ENCODE results near the gene FAAP100. TPM values are rescaled to one million over a fixed set of nuclear protein-coding genes. Genes with fewer than 3 reads are reported as not detected.

Gene FAAP100
- total and polyA plus RNA-seq, 3 experiments from 2014 or later, result 19.2 to 55.3 (median 52.5) TPM

- H3K4me1 ChIP-seq (ENCODE audit: insufficient read depth, low read length), result peaks cover 38% of the 10 kb centered on the region
- POLR2A ChIA-PET, result interaction anchor here (1.2 kb wide), 1 partner anchor 31 kb away, joined by 3 read pairs; no protein-coding TSS in a partner anchor
- Mint-ChIP-seq H3K4me3 (peak overlapping the region; percentile 86 to 97 (median 92)), H3K4me1 (peaks cover 26 to 54% (median 32%) of the 10 kb centered on the region in 3 donors), H3K36me3 (peaks cover 4 to 10% (median 6%) of the 10 kb centered on the region in 3 donors), H3K9me3 (no peaks in the 10 kb centered on the region), H3K27me3 (peaks cover 0 to 8% of the 10 kb centered on the region in 2 donors), H3K27ac (peak overlapping the region in 7 of 8 donors; percentile 53 to 96 (median 64))
- H3K36me3 ChIP-seq (ENCODE audit: insufficient read depth, low read length), result peaks cover 5% of the 10 kb centered on the region
- no peak overlapping the region for H3K27ac ChIP-seq (ENCODE audit: low read depth, low read length)
- H3K9me3 ChIP-seq (ENCODE audit: low read length), result no peaks in the 10 kb centered on the region
- DNase-seq, result no peak
- H3K4me3 ChIP-seq (ENCODE audit: low read length), result no peak overlapping the region
- no peaks in the 10 kb centered on the region for H3K27me3 ChIP-seq (ENCODE audit: insufficient read depth, low read length, poor library complexity, severe bottlenecking)
- CTCF ChIA-PET, result interaction anchor here (1.3 to 1.6 kb wide), 2 partner anchors 85 to 109 kb away, joined by 3 read pairs; no protein-coding TSS in a partner anchor
These were observed 35.7 kb downstream of the FAAP100 start for GRCh38 chr17:81516439-81516838.

DNA sequence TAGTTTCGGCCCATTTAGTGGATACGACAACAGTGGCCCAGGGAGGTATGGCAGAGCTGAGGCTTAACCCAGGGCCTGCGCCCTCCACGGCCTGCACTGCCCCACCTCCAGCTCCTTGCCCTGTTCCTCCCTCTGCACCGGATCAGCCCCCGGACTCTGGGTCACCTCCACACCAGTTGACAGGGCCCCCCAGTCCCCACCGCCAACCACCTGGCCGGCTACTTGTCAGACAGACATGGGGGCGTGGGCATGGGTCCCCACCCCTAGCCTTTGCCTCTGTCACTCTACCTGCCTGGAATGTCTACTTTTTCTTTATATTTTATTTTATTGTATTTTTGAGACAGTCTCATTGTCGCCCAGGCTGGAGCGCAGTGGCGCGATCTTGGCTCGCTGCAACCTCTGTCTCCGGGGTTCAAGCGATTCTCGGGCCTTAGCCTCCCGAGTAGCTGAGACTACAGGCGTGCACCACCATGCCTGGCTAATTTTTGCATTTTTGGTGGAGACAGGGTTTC lies 36.6 kb downstream of the FAAP100 start:
- peaks cover 13 to 19% (median 14%) of the 10 kb centered on the region in 3 donors for H3K36me3 Mint-ChIP-seq
- Histone ChIP-seq H3K4me3 (ENCODE audit: low read length) (peak overlapping the region; percentile 66), H3K36me3 (ENCODE audit: insufficient read depth, low read length) (peaks cover 13% of the 10 kb centered on the region), H3K4me1 (ENCODE audit: insufficient read depth, low read length) (peaks cover 40% of the 10 kb centered on the region), H3K27me3 (ENCODE audit: insufficient read depth, low read length, poor library complexity, severe bottlenecking) (no peaks in the 10 kb centered on the region), H3K27ac (ENCODE audit: low read depth, low read length) (peak overlapping the region; percentile 31), H3K9me3 (ENCODE audit: low read length) (no peaks in the 10 kb centered on the region)
- POLR2A ChIA-PET, result interaction anchor here (1.2 kb wide), 2 partner anchors 30 to 37 kb away, joined by 3 to 4 read pairs; partner anchors contain the start of gene FAAP100
- H3K4me1 Mint-ChIP-seq, result peaks cover 31 to 60% (median 37%) of the 10 kb centered on the region in 3 donors
- H3K9me3 Mint-ChIP-seq, result peaks cover 0 to 1% (median 0%) of the 10 kb centered on the region in 5 donors
- peak overlapping the region; percentile 89 to 96 (median 92) for H3K27ac Mint-ChIP-seq
- peak in 2 of 5 donors; percentile 26 to 57 for DNase-seq
- peaks cover 0 to 12% of the 10 kb centered on the region in 2 donors for H3K27me3 Mint-ChIP-seq
- CTCF ChIA-PET, result interaction anchor here (0.8 to 1.3 kb wide), 2 partner anchors 37 to 86 kb away, joined by 3 read pairs; partner anchors contain the start of gene FAAP100
- peak overlapping the region; percentile 86 to 97 (median 92) for H3K4me3 Mint-ChIP-seq

- H3K4me1 ChIP-seq (ENCODE audit: insufficient read depth, low read length), result peaks cover 39% of the 10 kb centered on the region
- POLR2A ChIA-PET, result interaction anchor here (1.2 to 1.3 kb wide), 3 partner anchors 30 to 292 kb away, joined by 3 to 4 read pairs (median 3); partner anchors contain the start of genes CEP131 and FAAP100
- DNase-seq, result peak; percentile 60 to 79 (median 62)
These were observed 37.2 kb downstream of the FAAP100 start for GRCh38 chr17:81514739-81515529.

DNA sequence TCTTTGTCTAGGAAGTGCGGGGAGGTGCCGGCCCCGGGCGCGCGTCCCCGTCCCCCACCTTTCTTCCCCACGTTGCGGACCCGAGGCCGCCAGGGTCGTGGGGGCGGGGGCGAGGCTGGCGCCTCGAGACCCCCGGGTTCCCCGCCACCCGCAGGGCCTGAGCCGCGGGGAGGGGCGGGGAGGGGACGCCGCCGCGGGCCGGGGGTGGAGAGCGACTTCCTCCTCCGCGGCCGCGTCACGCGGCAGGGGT lies 37.7 kb downstream of the FAAP100 start:
- no peak for DNase-seq
- peaks cover 0 to 15% of the 10 kb centered on the region in 2 donors for H3K27me3 Mint-ChIP-seq
- no peaks in the 10 kb centered on the region for H3K9me3 ChIP-seq (ENCODE audit: low read length)
- peaks cover 23 to 30% (median 26%) of the 10 kb centered on the region in 3 donors for H3K36me3 Mint-ChIP-seq
- H3K36me3 ChIP-seq (ENCODE audit: insufficient read depth, low read length), result peaks cover 25% of the 10 kb centered on the region
- peaks cover 0 to 1% (median 0%) of the 10 kb centered on the region in 5 donors for H3K9me3 Mint-ChIP-seq
- POLR2A ChIA-PET, result interaction anchor here (1.2 to 1.3 kb wide), 2 partner anchors 229 to 292 kb away, joined by 3 read pairs; partner anchors contain the start of gene CEP131
- CTCF ChIA-PET, result no interaction called here
- peaks cover 39% of the 10 kb centered on the region for H3K4me1 ChIP-seq (ENCODE audit: insufficient read depth, low read length)
- H3K27ac ChIP-seq (ENCODE audit: low read depth, low read length), result peak overlapping the region; percentile 67
- peak overlapping the region; percentile 71 for H3K4me3 ChIP-seq (ENCODE audit: low read length)
- H3K4me1 Mint-ChIP-seq, result peaks cover 39 to 69% (median 47%) of the 10 kb centered on the region in 3 donors
- peak overlapping the region in 6 of 8 donors; percentile 36 to 81 (median 54) for H3K27ac Mint-ChIP-seq
- peak overlapping the region; percentile 69 to 97 (median 89) for H3K4me3 Mint-ChIP-seq
- H3K27me3 ChIP-seq (ENCODE audit: insufficient read depth, low read length, poor library complexity, severe bottlenecking), result no peaks in the 10 kb centered on the region

More at GRCh38 chr17:81514739-81515529, 37.2 kb downstream of the FAAP100 start:
- CTCF ChIA-PET, result interaction anchor here (0.8 to 1.3 kb wide), 2 partner anchors 37 to 86 kb away, joined by 3 read pairs; partner anchors contain the start of gene FAAP100
- H3K36me3 ChIP-seq (ENCODE audit: insufficient read depth, low read length), result peaks cover 20% of the 10 kb centered on the region
- H3K9me3 Mint-ChIP-seq, result peaks cover 0 to 1% (median 0%) of the 10 kb centered on the region in 5 donors
- H3K36me3 Mint-ChIP-seq, result peaks cover 18 to 25% (median 21%) of the 10 kb centered on the region in 3 donors
- no peaks in the 10 kb centered on the region for H3K9me3 ChIP-seq (ENCODE audit: low read length)
- H3K27me3 Mint-ChIP-seq, result peaks cover 0 to 12% of the 10 kb centered on the region in 2 donors
- peak overlapping the region; percentile 66 for H3K4me3 ChIP-seq (ENCODE audit: low read length)
- peak overlapping the region; percentile 89 to 96 (median 92) for H3K27ac Mint-ChIP-seq
- H3K4me3 Mint-ChIP-seq, result peak overlapping the region; percentile 86 to 97 (median 92)
- H3K27ac ChIP-seq (ENCODE audit: low read depth, low read length), result peak overlapping the region; percentile 67
- no peaks in the 10 kb centered on the region for H3K27me3 ChIP-seq (ENCODE audit: insufficient read depth, low read length, poor library complexity, severe bottlenecking)
- H3K4me1 Mint-ChIP-seq, result peaks cover 34 to 64% (median 42%) of the 10 kb centered on the region in 3 donors

DNA sequence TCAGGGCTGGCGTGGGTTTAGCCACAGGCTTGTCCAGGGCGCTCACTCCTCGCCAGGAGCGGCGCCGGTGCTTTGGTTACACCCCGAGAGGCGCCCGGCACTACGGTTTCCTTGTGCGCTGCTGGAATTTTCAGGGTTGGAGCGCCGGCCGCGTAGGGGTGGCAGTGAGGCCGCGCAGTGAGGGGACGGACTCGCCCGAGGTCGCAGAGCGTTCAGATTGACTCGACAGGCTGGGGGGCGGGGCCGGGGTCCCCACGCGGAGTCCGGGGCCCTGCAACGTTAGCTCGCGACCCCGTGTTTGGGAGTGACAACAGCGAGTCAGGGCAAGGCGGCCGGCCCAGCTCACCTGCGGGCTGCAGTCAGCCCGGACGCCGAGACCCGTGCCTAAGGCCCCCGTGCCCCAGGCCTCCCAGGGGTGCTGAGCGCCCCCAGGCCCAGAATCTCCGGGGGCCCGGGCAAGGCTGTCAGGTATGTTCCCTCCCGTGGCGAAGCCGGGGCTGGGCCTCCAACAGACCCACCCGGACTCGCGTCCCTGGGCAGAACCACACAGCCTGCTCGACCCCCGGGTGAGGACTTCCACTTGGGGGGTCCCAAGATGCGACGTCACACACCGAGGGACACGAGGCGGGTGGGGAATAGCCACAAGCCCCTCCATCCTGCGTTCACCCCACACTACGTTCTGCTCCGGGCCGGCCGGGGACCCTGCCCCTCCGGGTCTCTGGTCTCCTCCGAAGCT lies 38.2 kb downstream of the FAAP100 start:
- DNase-seq, result peak in 4 of 5 donors; percentile 25 to 60 (median 38)
- H3K9me3 ChIP-seq (ENCODE audit: low read length), result no peaks in the 10 kb centered on the region
- peaks cover 42% of the 10 kb centered on the region for H3K4me1 ChIP-seq (ENCODE audit: insufficient read depth, low read length)
- Mint-ChIP-seq H3K4me1 (peaks cover 44 to 74% (median 52%) of the 10 kb centered on the region in 3 donors), H3K4me3 (peak overlapping the region; percentile 87 to 97 (median 89)), H3K36me3 (peaks cover 28 to 35% (median 31%) of the 10 kb centered on the region in 3 donors), H3K27ac (peak overlapping the region; percentile 78 to 96 (median 90)), H3K9me3 (peaks cover 0 to 1% (median 0%) of the 10 kb centered on the region in 5 donors), H3K27me3 (peaks cover 0 to 15% of the 10 kb centered on the region in 2 donors)
- H3K36me3 ChIP-seq (ENCODE audit: insufficient read depth, low read length), result peaks cover 30% of the 10 kb centered on the region
- ChIA-PET CTCF (interaction anchor here (0.8 kb wide), 1 partner anchor 222 kb away, joined by 3 read pairs; no protein-coding TSS in a partner anchor), POLR2A (interaction anchor here (1.2 to 2.0 kb wide), 5 partner anchors 29 to 291 kb away, joined by 3 to 9 read pairs (median 6); partner anchors contain the start of genes CEP131, FAAP100, NDUFAF8 and TEPSIN)
- no peaks in the 10 kb centered on the region for H3K27me3 ChIP-seq (ENCODE audit: insufficient read depth, low read length, poor library complexity, severe bottlenecking)
- peak overlapping the region; percentile 67 for H3K27ac ChIP-seq (ENCODE audit: low read depth, low read length)
- H3K4me3 ChIP-seq (ENCODE audit: low read length), result peak overlapping the region; percentile 71

DNA sequence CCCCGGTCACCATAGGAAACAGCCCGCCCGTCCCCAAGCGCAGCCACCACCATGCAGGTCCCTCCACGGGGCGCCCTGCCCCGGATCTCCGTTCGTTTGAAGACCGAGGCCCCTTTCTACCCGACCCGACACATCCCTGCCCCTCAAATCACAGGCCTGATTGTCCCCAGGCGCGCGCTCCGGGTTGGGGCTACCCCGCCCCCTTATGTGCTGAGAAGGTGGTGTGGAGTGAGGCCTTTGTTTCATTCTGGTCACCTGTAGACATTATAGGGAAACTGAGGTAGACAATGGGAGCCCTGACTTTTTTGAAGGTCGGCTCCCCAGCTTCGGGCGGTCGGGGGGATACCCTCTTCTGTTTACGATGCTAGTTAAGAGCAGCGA lies 38.8 kb downstream of the FAAP100 start:
- POLR2A ChIA-PET, result interaction anchor here (1.2 to 2.0 kb wide), 5 partner anchors 29 to 290 kb away, joined by 3 to 9 read pairs (median 6); partner anchors contain the start of genes CEP131, FAAP100, NDUFAF8 and TEPSIN
- H3K27me3 ChIP-seq (ENCODE audit: insufficient read depth, low read length, poor library complexity, severe bottlenecking), result no peaks in the 10 kb centered on the region
- peak; percentile 49 to 75 (median 62) for DNase-seq
- H3K4me3 ChIP-seq (ENCODE audit: low read length), result peak overlapping the region; percentile 71
- peaks cover 33% of the 10 kb centered on the region for H3K36me3 ChIP-seq (ENCODE audit: insufficient read depth, low read length)
- H3K4me1 ChIP-seq (ENCODE audit: insufficient read depth, low read length), result peaks cover 42% of the 10 kb centered on the region
- H3K27ac ChIP-seq (ENCODE audit: low read depth, low read length), result peak overlapping the region; percentile 67
- H3K9me3 Mint-ChIP-seq, result peaks cover 0 to 1% (median 0%) of the 10 kb centered on the region in 5 donors
- peak overlapping the region; percentile 87 to 97 (median 89) for H3K4me3 Mint-ChIP-seq
- peak overlapping the region; percentile 78 to 96 (median 90) for H3K27ac Mint-ChIP-seq
- CTCF ChIA-PET, result interaction anchor here (0.8 kb wide), 1 partner anchor 221 kb away, joined by 3 read pairs; no protein-coding TSS in a partner anchor
- peaks cover 0 to 15% of the 10 kb centered on the region in 2 donors for H3K27me3 Mint-ChIP-seq
- H3K36me3 Mint-ChIP-seq, result peaks cover 30 to 40% (median 32%) of the 10 kb centered on the region in 3 donors
- H3K4me1 Mint-ChIP-seq, result peaks cover 49 to 74% (median 56%) of the 10 kb centered on the region in 3 donors
- no peaks in the 10 kb centered on the region for H3K9me3 ChIP-seq (ENCODE audit: low read length)

Data from CD8-positive, alpha-beta memory T cell (primary cell).